Body of pancreas (tissue), 4 donors: ENCODE data around the gene MOCS1.

Source experiments
- POLR2A ChIP-seq, 3 donors: fragments of 450-650 bp; IDR thresholded peaks; one replicate each; pipeline ENCODE4 v1.6.1; 2016; ENCODE audit warnings: antibody characterized with exemption in 3 of 3, mild to moderate bottlenecking in 2 of 3
- TF ChIP-seq, protein P1 (sequence below), 7 experiments: fragments of 450-650 bp in 4 of 7; fragments of 200-600 bp in 3 of 7; sonication (generic) in 3 of 7; IDR thresholded peaks; one replicate each; pipeline ENCODE4 v1.5.1; 2016 to 2019; ENCODE audit warnings: antibody characterized with exemption in 7 of 7

- TF ChIP-seq, protein P1, sequence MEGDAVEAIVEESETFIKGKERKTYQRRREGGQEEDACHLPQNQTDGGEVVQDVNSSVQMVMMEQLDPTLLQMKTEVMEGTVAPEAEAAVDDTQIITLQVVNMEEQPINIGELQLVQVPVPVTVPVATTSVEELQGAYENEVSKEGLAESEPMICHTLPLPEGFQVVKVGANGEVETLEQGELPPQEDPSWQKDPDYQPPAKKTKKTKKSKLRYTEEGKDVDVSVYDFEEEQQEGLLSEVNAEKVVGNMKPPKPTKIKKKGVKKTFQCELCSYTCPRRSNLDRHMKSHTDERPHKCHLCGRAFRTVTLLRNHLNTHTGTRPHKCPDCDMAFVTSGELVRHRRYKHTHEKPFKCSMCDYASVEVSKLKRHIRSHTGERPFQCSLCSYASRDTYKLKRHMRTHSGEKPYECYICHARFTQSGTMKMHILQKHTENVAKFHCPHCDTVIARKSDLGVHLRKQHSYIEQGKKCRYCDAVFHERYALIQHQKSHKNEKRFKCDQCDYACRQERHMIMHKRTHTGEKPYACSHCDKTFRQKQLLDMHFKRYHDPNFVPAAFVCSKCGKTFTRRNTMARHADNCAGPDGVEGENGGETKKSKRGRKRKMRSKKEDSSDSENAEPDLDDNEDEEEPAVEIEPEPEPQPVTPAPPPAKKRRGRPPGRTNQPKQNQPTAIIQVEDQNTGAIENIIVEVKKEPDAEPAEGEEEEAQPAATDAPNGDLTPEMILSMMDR (IDR thresholded peaks at IDR 0.05) = no peak
- TF ChIP-seq POLR2A (IDR thresholded peaks at IDR 0.05) = no peak
These were observed 27.9 kb downstream of the MOCS1 start for GRCh38 chr6:39906318-39906761.
